NCI-H146 treated with DMSO at 0.1 percent for 48 hours (cell line): ENCODE measurements around the gene TMEM143.

Experiments
- DNase-seq: peaks from one replicate; lab custom pipeline; 2025; ENCODE audit not compliant: unreplicated experiment; lab: John Stamatoyannopoulos, UW

The TMEM143 gene

GRCh38 chr19:48361912-48362311 lies 1.8 kb downstream of the TMEM143 start:
- DNase-seq, result no peak

GRCh38 chr19:48359123-48359522 lies 4.6 kb downstream of the TMEM143 start:
- no peak for DNase-seq

GRCh38 chr19:48355365-48355954 lies 8.3 kb downstream of the TMEM143 start:
- no peak for DNase-seq

- DNase-seq, result peak; percentile 46
These were observed 9.3 kb downstream of the TMEM143 start for GRCh38 chr19:48354332-48354992.

GRCh38 chr19:48353677-48354076 lies 10.1 kb downstream of the TMEM143 start:
- no peak for DNase-seq

GRCh38 chr19:48351341-48351752 lies 12.4 kb downstream of the TMEM143 start:
- peak; percentile 42 for DNase-seq

GRCh38 chr19:48350856-48351255 lies 12.9 kb downstream of the TMEM143 start:
- no peak for DNase-seq

- no peak for DNase-seq
These were observed 15.0 kb downstream of the TMEM143 start for GRCh38 chr19:48348737-48349136.

GRCh38 chr19:48348045-48348444 lies 15.7 kb downstream of the TMEM143 start:
- DNase-seq, result no peak

GRCh38 chr19:48346191-48346590 lies 17.5 kb downstream of the TMEM143 start:
- DNase-seq, result no peak

GRCh38 chr19:48344892-48345291 lies 18.8 kb downstream of the TMEM143 start:
- no peak for DNase-seq

GRCh38 chr19:48342841-48343540 lies 20.7 kb downstream of the TMEM143 start:
- no peak for DNase-seq

- DNase-seq, result no peak
These were observed 21.4 kb downstream of the TMEM143 start for GRCh38 chr19:48342414-48342738.

GRCh38 chr19:48341515-48342413 lies 22.0 kb downstream of the TMEM143 start:
- DNase-seq, result no peak

- DNase-seq, result no peak
These were observed 22.7 kb downstream of the TMEM143 start for GRCh38 chr19:48340995-48341394.

GRCh38 chr19:48338802-48339503 lies 24.8 kb downstream of the TMEM143 start:
- no peak for DNase-seq

GRCh38 chr19:48338253-48338755 lies 25.4 kb downstream of the TMEM143 start:
- no peak for DNase-seq

- DNase-seq, result peak; percentile 84
These were observed 30.0 kb downstream of the TMEM143 start for GRCh38 chr19:48333467-48334384.

GRCh38 chr19:48332662-48333466 lies 30.9 kb downstream of the TMEM143 start:
- DNase-seq, result peak; percentile 100
